Thyroid gland (tissue), 4 donors: ENCODE data around the gene PGAP3. TPM values are rescaled to one million over a fixed set of nuclear protein-coding genes. Genes with fewer than 3 reads are reported as not detected.

Source experiments
- DNase-seq, 2 donors: peaks; one replicate each; pipeline ENCODE4 v3.0.0-alpha.2; 2019
- H3K27ac ChIP-seq, 3 donors: fragments of 200-600 bp; sonication (generic); 1 replicate in 2 of 3; 2 replicates in 1 of 3; pipeline ENCODE4 v1.5.1; 2016 to 2019; ENCODE audit warnings: mild to moderate bottlenecking in 1 of 3, moderate library complexity in 1 of 3
- H3K27me3 ChIP-seq: fragments of 200-600 bp; sonication (generic); one replicate; pipeline ENCODE4 v1.5.1; 2019
- H3K36me3 ChIP-seq, 2 donors: fragments of 200-600 bp; sonication (generic); one replicate each; pipeline ENCODE4 v1.5.1; 2016 to 2019
- H3K4me1 ChIP-seq, 2 donors: fragments of 200-600 bp; sonication (generic); one replicate each; pipeline ENCODE4 v1.5.1; 2017 to 2019
- H3K4me3 ChIP-seq, 3 donors: fragments of 200-600 bp; sonication (generic); replicated peaks in 1 of 3; 1 replicate in 2 of 3; 2 replicates in 1 of 3; pipeline ENCODE4 v1.5.1; 2016; ENCODE audit warnings: mild to moderate bottlenecking in 1 of 3
- H3K9me3 ChIP-seq: fragments of 200-600 bp; sonication (generic); one replicate; pipeline ENCODE4 v1.5.1; 2017
- CTCF ChIP-seq, 6 experiments: fragments of 200-600 bp in 3 of 6; fragments of 450-650 bp in 3 of 6; sonication (generic) in 3 of 6; IDR thresholded peaks; one replicate each; pipeline ENCODE4 v1.5.1; 2016 to 2019; ENCODE audit warnings: antibody characterized with exemption in 6 of 6, mild to moderate bottlenecking in 2 of 6, inconsistent platforms in 1 of 6, moderate library complexity in 1 of 6
- POLR2A ChIP-seq, 2 donors: fragments of 450-650 bp; IDR thresholded peaks; one replicate each; pipeline ENCODE4 v1.6.1; 2017; ENCODE audit warnings: antibody characterized with exemption in 2 of 2, mild to moderate bottlenecking in 2 of 2, moderate library complexity in 1 of 2
- WGBS, 2 donors: methylation state at CpG; one replicate each; pipeline ENCODE4 v1.1.5; 2017; 5-methylcytosine and 5-hydroxymethylcytosine counted together
- intact Hi-C: fragments of 100-400 bp; cut with DNase I; formaldehyde crosslinking; loops from one replicate; pipeline ENCODE4 v1.15.1; 2023
- total RNA-seq, 4 donors: library from RNA; depleted of rRNA; stranded (reverse); fragments of >200 nt; gene quantifications; one replicate each; pipeline ENCODE4 v1.2.3, GENCODE V29; 2016

The PGAP3 gene
- total RNA-seq, 4 donors from 2014 or later, result 55.6 to 88.1 (median 72.7) TPM

DNA sequence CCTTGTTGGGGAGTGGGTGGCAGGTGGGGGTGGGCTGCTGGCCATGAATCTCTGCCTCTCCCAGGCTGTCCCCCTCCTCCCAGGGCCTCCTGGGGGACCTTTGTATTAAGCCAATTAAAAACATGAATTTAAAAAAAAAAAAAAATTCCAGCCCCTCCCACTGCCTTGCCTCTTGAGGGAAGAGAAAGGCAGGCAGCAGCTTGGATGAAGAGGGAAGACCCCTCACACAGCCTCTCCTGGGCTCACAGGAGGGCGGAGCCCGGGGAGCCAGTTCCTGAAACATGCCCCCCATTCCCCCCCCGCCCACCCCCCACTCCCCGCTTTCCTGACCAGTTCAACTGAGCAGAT is 24.5 kb downstream of the PGAP3 start:
- H3K36me3 ChIP-seq, result peaks cover 17 to 18% of the 10 kb centered on the region in 2 donors
- peak overlapping the region; percentile 1 to 58 (median 47) for H3K27ac ChIP-seq
- H3K9me3 ChIP-seq, result no peaks in the 10 kb centered on the region
- H3K4me3 ChIP-seq, result no peak overlapping the region
- peaks cover 27 to 65% of the 10 kb centered on the region in 2 donors for H3K4me1 ChIP-seq
- H3K27me3 ChIP-seq, result no peaks in the 10 kb centered on the region
- no peak for TF ChIP-seq POLR2A (IDR thresholded peaks at IDR 0.05)
- no peak for TF ChIP-seq CTCF (IDR thresholded peaks at IDR 0.05)
- DNase-seq, result no peak
- intact Hi-C loops, result no loop called here
- 46 to 59% methylated on average over 3 of the region's 4 CpGs for WGBS, 2 donors

GRCh38 chr17:39662551-39663339 is 25.1 kb downstream of the PGAP3 start:
- peaks cover 21 to 59% of the 10 kb centered on the region in 2 donors for H3K4me1 ChIP-seq
- peak; percentile 67 to 79 for DNase-seq
- TF ChIP-seq POLR2A (IDR thresholded peaks at IDR 0.05) (no peak), CTCF (IDR thresholded peaks at IDR 0.05) (no peak)
- 77 to 82% methylated on average over 12 to 16 of the region's 22 CpGs for WGBS, 2 donors
- no peaks in the 10 kb centered on the region for H3K27me3 ChIP-seq
- peak overlapping the region; percentile 18 to 58 (median 47) for H3K27ac ChIP-seq
- H3K9me3 ChIP-seq, result no peaks in the 10 kb centered on the region
- H3K4me3 ChIP-seq, result no peak overlapping the region
- intact Hi-C loops, result no loop called here
- H3K36me3 ChIP-seq, result peaks cover 17 to 18% of the 10 kb centered on the region in 2 donors

DNA sequence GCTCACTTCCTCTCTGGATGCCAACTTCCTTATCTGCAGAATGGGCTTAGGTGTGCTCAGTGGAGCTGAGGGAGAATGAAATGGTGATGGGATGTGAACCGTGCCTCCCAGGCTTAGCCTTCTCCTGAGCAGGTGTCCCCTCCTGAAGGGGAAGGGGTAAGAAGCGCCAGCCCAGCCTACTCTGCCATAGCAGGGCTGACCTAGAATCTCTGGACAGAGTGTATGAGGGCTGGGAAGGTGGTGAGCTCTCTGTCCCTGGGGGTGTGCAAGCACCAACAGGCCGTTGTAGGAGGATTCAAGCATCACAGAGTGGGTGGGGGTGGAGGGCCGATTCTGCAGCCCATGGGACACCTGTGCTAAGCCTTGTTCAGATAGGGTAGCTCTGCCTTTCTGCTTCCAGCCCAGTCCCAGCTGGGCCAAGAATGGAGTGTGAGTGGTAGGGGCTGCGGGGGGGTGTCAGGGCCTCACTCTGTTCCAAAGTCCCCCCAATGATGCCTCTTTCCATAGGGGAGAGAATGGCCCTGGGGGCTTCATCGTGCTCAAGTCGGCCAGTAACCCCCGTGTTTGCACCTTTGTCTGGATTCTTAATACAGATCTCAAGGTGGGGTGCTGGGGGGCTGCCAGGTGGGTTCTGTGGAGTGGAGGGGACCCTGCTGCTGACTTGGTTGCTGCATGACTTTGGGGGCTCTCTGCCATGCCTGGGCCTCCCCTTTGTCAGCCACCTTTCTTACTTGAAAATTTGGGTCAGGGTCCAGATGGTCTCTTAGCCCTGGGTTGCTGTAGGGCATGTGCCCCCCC is 25.9 kb downstream of the PGAP3 start:
- peaks cover 15 to 51% of the 10 kb centered on the region in 2 donors for H3K4me1 ChIP-seq
- peaks cover 17 to 18% of the 10 kb centered on the region in 2 donors for H3K36me3 ChIP-seq
- no peak for TF ChIP-seq CTCF (IDR thresholded peaks at IDR 0.05)
- no peak for TF ChIP-seq POLR2A (IDR thresholded peaks at IDR 0.05)
- peak overlapping the region; percentile 18 to 58 (median 47) for H3K27ac ChIP-seq
- no peak overlapping the region for H3K4me3 ChIP-seq
- DNase-seq, result no peak
- no peaks in the 10 kb centered on the region for H3K27me3 ChIP-seq
- intact Hi-C loops, result no loop called here
- 83 to 84% methylated on average over 5 to 8 of the region's 8 CpGs for WGBS, 2 donors
- no peaks in the 10 kb centered on the region for H3K9me3 ChIP-seq

DNA sequence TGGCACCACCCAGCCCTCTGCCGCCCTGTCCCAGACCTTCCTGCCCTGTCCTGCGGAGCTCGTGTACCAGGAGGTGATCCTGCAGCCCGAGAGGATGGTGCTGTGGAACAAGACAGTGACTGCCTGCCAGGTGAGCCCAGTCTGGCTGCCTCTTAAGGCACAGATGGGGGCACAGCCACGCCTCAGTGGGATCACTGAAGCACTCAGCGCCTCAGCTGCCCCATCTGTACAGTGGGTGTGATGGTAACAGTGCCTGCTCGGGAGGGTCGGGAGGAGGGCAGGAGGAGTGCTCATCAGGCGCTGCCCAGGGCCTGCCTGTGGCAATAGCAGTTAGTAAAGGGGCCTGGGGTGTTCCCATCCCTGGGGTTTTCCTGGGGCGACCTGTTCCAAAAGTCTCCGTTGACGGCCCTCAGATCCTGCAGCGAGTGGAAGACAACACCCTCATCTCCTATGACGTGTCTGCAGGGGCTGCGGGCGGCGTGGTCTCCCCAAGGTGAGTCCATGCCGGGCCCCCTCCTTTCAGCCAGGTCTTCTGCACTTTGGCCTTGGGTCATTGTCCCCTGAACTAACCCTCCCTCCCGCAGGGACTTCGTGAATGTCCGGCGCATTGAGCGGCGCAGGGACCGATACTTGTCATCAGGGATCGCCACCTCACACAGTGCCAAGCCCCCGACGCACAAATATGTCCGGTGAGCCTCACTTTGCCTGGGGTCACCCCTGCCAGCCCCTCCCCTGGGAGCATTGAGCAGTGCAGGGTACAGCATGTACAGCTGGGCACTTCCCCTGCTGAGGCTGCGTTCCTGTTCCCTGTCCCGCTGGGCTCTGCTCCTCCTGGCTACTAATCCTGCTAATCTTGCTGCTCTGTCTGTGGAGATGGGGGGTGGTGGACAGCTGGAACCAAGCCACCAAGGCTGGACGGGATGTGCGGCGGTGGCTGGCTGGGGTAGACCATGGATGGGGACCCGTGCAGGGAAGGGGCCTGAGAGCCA is 27.2 kb downstream of the PGAP3 start:
- peaks cover 15 to 39% of the 10 kb centered on the region in 2 donors for H3K4me1 ChIP-seq
- TF ChIP-seq CTCF (IDR thresholded peaks at IDR 0.05), result no peak
- TF ChIP-seq POLR2A (IDR thresholded peaks at IDR 0.05), result no peak
- H3K9me3 ChIP-seq, result no peaks in the 10 kb centered on the region
- no peaks in the 10 kb centered on the region for H3K27me3 ChIP-seq
- peaks cover 17 to 18% of the 10 kb centered on the region in 2 donors for H3K36me3 ChIP-seq
- H3K4me3 ChIP-seq, result no peak overlapping the region
- 90 to 92% methylated on average over 21 to 31 of the region's 35 CpGs for WGBS, 2 donors
- intact Hi-C loops, result no loop called here
- peak overlapping the region; percentile 33 to 79 (median 35) for H3K27ac ChIP-seq
- no peak for DNase-seq
